Cortex of kidney (tissue), 1 donor: ENCODE results near the gene MACROH2A1.

Experiments
- DNase-seq: peaks from one replicate; lab custom pipeline; 2025; lab: John Stamatoyannopoulos, UW

MACROH2A1 gene

GRCh38 chr5:135396459-135397055 is 2.5 kb downstream of the MACROH2A1 start:
- no peak for DNase-seq

GRCh38 chr5:135395866-135396265 is 3.2 kb downstream of the MACROH2A1 start:
- no peak for DNase-seq

GRCh38 chr5:135395451-135395850 is 3.6 kb downstream of the MACROH2A1 start:
- no peak for DNase-seq

- DNase-seq = no peak
These were observed 4.9 kb downstream of the MACROH2A1 start for GRCh38 chr5:135394095-135394494.

GRCh38 chr5:135393691-135394090 is 5.3 kb downstream of the MACROH2A1 start:
- DNase-seq = no peak

GRCh38 chr5:135393229-135393628 is 5.8 kb downstream of the MACROH2A1 start:
- DNase-seq = no peak

- no peak for DNase-seq
These were observed 6.8 kb downstream of the MACROH2A1 start for GRCh38 chr5:135392256-135392655.

- no peak for DNase-seq
These were observed 7.2 kb downstream of the MACROH2A1 start for GRCh38 chr5:135391869-135392255.

- no peak for DNase-seq
These were observed 7.7 kb downstream of the MACROH2A1 start for GRCh38 chr5:135391116-135391868.

GRCh38 chr5:135388860-135389435 is 10.1 kb downstream of the MACROH2A1 start:
- no peak for DNase-seq

- DNase-seq = no peak
These were observed 11.4 kb downstream of the MACROH2A1 start for GRCh38 chr5:135387629-135387960.

- no peak for DNase-seq
These were observed 12.0 kb downstream of the MACROH2A1 start for GRCh38 chr5:135386886-135387628.

- DNase-seq = no peak
These were observed 12.9 kb downstream of the MACROH2A1 start for GRCh38 chr5:135386096-135386495.

GRCh38 chr5:135385576-135385975 is 13.5 kb downstream of the MACROH2A1 start:
- no peak for DNase-seq

- DNase-seq = no peak
These were observed 14.1 kb downstream of the MACROH2A1 start for GRCh38 chr5:135384898-135385297.

GRCh38 chr5:135383803-135384495 is 15.1 kb downstream of the MACROH2A1 start:
- DNase-seq = no peak

GRCh38 chr5:135382981-135383380 is 16.1 kb downstream of the MACROH2A1 start:
- DNase-seq = no peak

GRCh38 chr5:135382106-135382790 is 16.8 kb downstream of the MACROH2A1 start:
- DNase-seq = no peak

- no peak for DNase-seq
These were observed 19.9 kb downstream of the MACROH2A1 start for GRCh38 chr5:135379046-135379654.

GRCh38 chr5:135377751-135378680 is 21.0 kb downstream of the MACROH2A1 start:
- DNase-seq = no peak
